Smooth muscle cell (in vitro differentiated cells): ENCODE data around the gene BCAS3. TPM values are rescaled to one million over a fixed set of nuclear protein-coding genes. Genes with fewer than 3 reads are reported as not detected.

Source experiments
- DNase-seq: peaks from one replicate; lab custom pipeline; 2025; ENCODE audit not compliant: unreplicated experiment; lab: John Stamatoyannopoulos, UW
- H2AFZ ChIP-seq: fragments of 200-600 bp; sonication (generic); 2 replicates; pipeline ENCODE4 v1.6.0; 2016; ENCODE audit warnings: antibody characterized with exemption, low read depth, mild to moderate bottlenecking
- H3F3A ChIP-seq: fragments of 200-600 bp; sonication (generic); 2 replicates; pipeline ENCODE4 v1.6.0; 2017; ENCODE audit warnings: antibody characterized with exemption, low read depth
- H3K27ac ChIP-seq: fragments of 200-600 bp; sonication (generic); 2 replicates; pipeline ENCODE4 v1.5.1; 2016; ENCODE audit warnings: low read depth, mild to moderate bottlenecking
- H3K27me3 ChIP-seq: fragments of 200-600 bp; sonication (generic); 2 replicates; pipeline ENCODE4 v1.6.1; 2016; ENCODE audit warnings: low read depth, mild to moderate bottlenecking
- H3K36me3 ChIP-seq: fragments of 200-600 bp; sonication (generic); 2 replicates; pipeline ENCODE4 v1.5.1; 2016; ENCODE audit warnings: low read depth
- H3K4me1 ChIP-seq: fragments of 200-600 bp; sonication (generic); 2 replicates; pipeline ENCODE4 v1.5.1; 2016; ENCODE audit warnings: low read depth
- H3K4me2 ChIP-seq: fragments of 200-600 bp; sonication (generic); 2 replicates; pipeline ENCODE4 v1.6.0; 2016; ENCODE audit warnings: mild to moderate bottlenecking
- H3K4me3 ChIP-seq: fragments of 200-600 bp; sonication (generic); 2 replicates; pipeline ENCODE4 v1.5.1; 2016; ENCODE audit warnings: mild to moderate bottlenecking
- H3K79me2 ChIP-seq: fragments of 200-600 bp; sonication (generic); 2 replicates; pipeline ENCODE4 v1.6.0; 2016; ENCODE audit warnings: low read depth, mild to moderate bottlenecking
- H3K9ac ChIP-seq: fragments of 200-600 bp; sonication (generic); 2 replicates; pipeline ENCODE4 v1.6.0; 2016; ENCODE audit warnings: low read depth
- H3K9me3 ChIP-seq: fragments of 200-600 bp; sonication (generic); replicated peaks from 2 replicates; pipeline ENCODE4 v1.5.1; 2016; ENCODE audit warnings: low read depth
- H4K20me1 ChIP-seq: fragments of 200-600 bp; sonication (generic); 2 replicates; pipeline ENCODE4 v1.6.0; 2016; ENCODE audit warnings: low read depth
- CTCF ChIP-seq: fragments of 200-600 bp; sonication (generic); IDR thresholded peaks from 2 replicates; pipeline ENCODE4 v1.5.1; 2017; ENCODE audit warnings: borderline replicate concordance, mild to moderate bottlenecking, antibody characterized with exemption; ENCODE audit not compliant: insufficient read depth, poor library complexity, severe bottlenecking
- WGBS: methylation state at CpG from one replicate; pipeline ENCODE4 v1.1.7; 2016; ENCODE audit warnings: low lambda C conversion rate; 5-methylcytosine and 5-hydroxymethylcytosine counted together
- polyA plus RNA-seq: library from polyadenylated mRNA; unstranded; fragments of >200 nt; fragmentation: Nextera tagmentation; extraction: Ambion mirVana; gene quantifications from 2 replicates; pipeline ENCODE4 v1.2.1, GENCODE V29; 2016
- total RNA-seq: library from RNA; depleted of rRNA; stranded (reverse); fragments of >200 nt; gene quantifications from 2 replicates; pipeline ENCODE4 v1.2.3, GENCODE V29; 2014

BCAS3 gene
- total and polyA plus RNA-seq, 2 experiments from 2014 or later = 17.2 to 54.5 TPM

- peaks cover 52% of the 10 kb centered on the region for H4K20me1 ChIP-seq
- no peak for TF ChIP-seq CTCF
- peaks cover 26% of the 10 kb centered on the region for H3K4me1 ChIP-seq
- peaks cover 18% of the 10 kb centered on the region for H3F3A ChIP-seq
- H3K9me3 ChIP-seq = no peaks in the 10 kb centered on the region
- H3K4me2 ChIP-seq = peak overlapping the region; percentile 85
- no peak overlapping the region for H2AFZ ChIP-seq
- peak overlapping the region; percentile 10 for H3K27ac ChIP-seq
- H3K9ac ChIP-seq = no peak overlapping the region
- peaks cover 25% of the 10 kb centered on the region for H3K27me3 ChIP-seq
- H3K4me3 ChIP-seq = peak overlapping the region; percentile 52
- 54% methylated on average over 40 of the region's 41 CpGs for WGBS
- H3K79me2 ChIP-seq = peaks cover 37% of the 10 kb centered on the region
- no peaks in the 10 kb centered on the region for H3K36me3 ChIP-seq
- no peak for DNase-seq
These were observed 730.7 kb downstream of the BCAS3 start for GRCh38 chr17:61408151-61409041.

- 1% methylated on average over 58 of the region's 73 CpGs for whole genome bisulfite sequencing
- Histone ChIP-seq H3F3A (peaks cover 18% of the 10 kb centered on the region), H3K4me1 (peaks cover 21% of the 10 kb centered on the region), H3K9me3 (no peaks in the 10 kb centered on the region), H3K79me2 (peaks cover 27% of the 10 kb centered on the region), H2AFZ (no peak overlapping the region), H3K27ac (peak overlapping the region; percentile 30), H3K4me3 (peak overlapping the region; percentile 82), H3K4me2 (peak overlapping the region; percentile 89), H3K27me3 (peaks cover 16% of the 10 kb centered on the region), H3K36me3 (no peaks in the 10 kb centered on the region), H3K9ac (no peak overlapping the region), H4K20me1 (peaks cover 41% of the 10 kb centered on the region)
- DNase-seq = no peak
- TF ChIP-seq CTCF = peak; percentile 50
These were observed 731.9 kb downstream of the BCAS3 start for GRCh38 chr17:61409301-61410112.

GRCh38 chr17:61410141-61411010, 732.7 kb downstream of the BCAS3 start:
- Histone ChIP-seq H4K20me1 (peaks cover 33% of the 10 kb centered on the region), H3K4me2 (peak overlapping the region; percentile 89), H2AFZ (no peak overlapping the region), H3K27ac (peak overlapping the region; percentile 71), H3K9ac (no peak overlapping the region), H3K9me3 (no peaks in the 10 kb centered on the region), H3K4me1 (peaks cover 12% of the 10 kb centered on the region), H3K36me3 (no peaks in the 10 kb centered on the region), H3K4me3 (peak overlapping the region; percentile 82), H3K27me3 (peaks cover 10% of the 10 kb centered on the region), H3K79me2 (peaks cover 19% of the 10 kb centered on the region), H3F3A (peaks cover 26% of the 10 kb centered on the region)
- DNase-seq = peak; percentile 80
- TF ChIP-seq CTCF = peak; percentile 72
- WGBS = 12% methylated on average over 46 of the region's 48 CpGs
